Measurements from ENCODE around the gene RMC1. TPM values are rescaled to one million over a fixed set of nuclear protein-coding genes. Genes with fewer than 3 reads are reported as not detected.
A peak's percentile ranks its signal among the peaks of the same experiment; 100 is the strongest.

The RMC1 gene
- 18.8 to 20.0 TPM (median 19.4 TPM) in 3 replicates for total RNA-seq

GRCh38 chr18:23503038-23503962 lies at the start of gene RMC1:
Gene RMC1 (plus strand): TSS chr18:23503511. CDS start chr18:23503619, 108 bp downstream.
- TF ChIP-seq CTCF (IDR thresholded peaks at IDR 0.05; ENCODE audit: unreplicated experiment) = no peak
- no peaks in the 10 kb centered on the region for H3K27me3 Mint-ChIP-seq (ENCODE audit: low read depth)
- H3K9me3 Mint-ChIP-seq = no peaks in the 10 kb centered on the region
- peak within 1 kb of the TSS; percentile 86 for H3K4me3 Mint-ChIP-seq
- H3K27ac Mint-ChIP-seq = peak within 1 kb of the TSS; percentile 88
- H3K36me3 Mint-ChIP-seq = no peaks in the 10 kb centered on the region
- H3K4me1 Mint-ChIP-seq = peaks cover 21% of the 10 kb centered on the region
- peak; percentile 96 to 98 for DNase-seq (ENCODE audit: low spot score in 2 of 2, unreplicated experiment in 2 of 2)

- peak overlapping the region; percentile 99 for H3K4me3 Mint-ChIP-seq
- DNase-seq (ENCODE audit: low spot score in 2 of 2, unreplicated experiment in 2 of 2) = no peak
- peaks cover 24% of the 10 kb centered on the region for H3K4me1 Mint-ChIP-seq
- no peaks in the 10 kb centered on the region for H3K9me3 Mint-ChIP-seq
- peak overlapping the region; percentile 97 for H3K27ac Mint-ChIP-seq
- no peak for TF ChIP-seq CTCF (IDR thresholded peaks at IDR 0.05; ENCODE audit: unreplicated experiment)
- H3K36me3 Mint-ChIP-seq = no peaks in the 10 kb centered on the region
- no peaks in the 10 kb centered on the region for H3K27me3 Mint-ChIP-seq (ENCODE audit: low read depth)
Observed at GRCh38 chr18:23453680-23454058, 49.6 kb upstream of the RMC1 start.

GRCh38 chr18:23456835-23457234 lies 46.5 kb upstream of the RMC1 start:
- H3K36me3 Mint-ChIP-seq = no peaks in the 10 kb centered on the region
- peaks cover 25% of the 10 kb centered on the region for H3K4me1 Mint-ChIP-seq
- TF ChIP-seq CTCF (IDR thresholded peaks at IDR 0.05; ENCODE audit: unreplicated experiment) = no peak
- H3K9me3 Mint-ChIP-seq = no peaks in the 10 kb centered on the region
- H3K4me3 Mint-ChIP-seq = no peak overlapping the region
- no peak overlapping the region for H3K27ac Mint-ChIP-seq
- DNase-seq (ENCODE audit: low spot score in 2 of 2, unreplicated experiment in 2 of 2) = no peak
- no peaks in the 10 kb centered on the region for H3K27me3 Mint-ChIP-seq (ENCODE audit: low read depth)

GRCh38 chr18:23458830-23459529 lies 44.3 kb upstream of the RMC1 start:
- no peaks in the 10 kb centered on the region for H3K27me3 Mint-ChIP-seq (ENCODE audit: low read depth)
- H3K4me1 Mint-ChIP-seq = peaks cover 18% of the 10 kb centered on the region
- no peaks in the 10 kb centered on the region for H3K9me3 Mint-ChIP-seq
- DNase-seq (ENCODE audit: low spot score in 2 of 2, unreplicated experiment in 2 of 2) = no peak
- no peak for TF ChIP-seq CTCF (IDR thresholded peaks at IDR 0.05; ENCODE audit: unreplicated experiment)
- H3K27ac Mint-ChIP-seq = no peak overlapping the region
- H3K4me3 Mint-ChIP-seq = no peak overlapping the region
- peaks cover 15% of the 10 kb centered on the region for H3K36me3 Mint-ChIP-seq

- Mint-ChIP-seq H3K4me3 (no peak overlapping the region), H3K9me3 (no peaks in the 10 kb centered on the region), H3K27ac (no peak overlapping the region), H3K27me3 (ENCODE audit: low read depth) (no peaks in the 10 kb centered on the region), H3K4me1 (peaks cover 12% of the 10 kb centered on the region), H3K36me3 (peaks cover 20% of the 10 kb centered on the region)
- TF ChIP-seq CTCF (IDR thresholded peaks at IDR 0.05; ENCODE audit: unreplicated experiment) = no peak
- DNase-seq (ENCODE audit: low spot score in 2 of 2, unreplicated experiment in 2 of 2) = no peak
Observed at GRCh38 chr18:23459530-23459921, 43.8 kb upstream of the RMC1 start.

All from mesothelial cell of epicardium (in vitro differentiated cells).